HG03159 (cell line): ENCODE data around the gene NKX6-2.
"Not testable (repeated sequence)": the region's sequence is repeated elsewhere in the genome, so short reads cannot be mapped to it uniquely, and the experiment has no call there.

Source experiments
- ATAC-seq: cut with Tn5 transposase; IDR thresholded peaks from one replicate; pipeline ENCODE4 v1.9.1; 2021; ENCODE audit warnings: mild to moderate bottlenecking, moderate library complexity; ENCODE audit not compliant: unreplicated experiment

NKX6-2 gene

DNA sequence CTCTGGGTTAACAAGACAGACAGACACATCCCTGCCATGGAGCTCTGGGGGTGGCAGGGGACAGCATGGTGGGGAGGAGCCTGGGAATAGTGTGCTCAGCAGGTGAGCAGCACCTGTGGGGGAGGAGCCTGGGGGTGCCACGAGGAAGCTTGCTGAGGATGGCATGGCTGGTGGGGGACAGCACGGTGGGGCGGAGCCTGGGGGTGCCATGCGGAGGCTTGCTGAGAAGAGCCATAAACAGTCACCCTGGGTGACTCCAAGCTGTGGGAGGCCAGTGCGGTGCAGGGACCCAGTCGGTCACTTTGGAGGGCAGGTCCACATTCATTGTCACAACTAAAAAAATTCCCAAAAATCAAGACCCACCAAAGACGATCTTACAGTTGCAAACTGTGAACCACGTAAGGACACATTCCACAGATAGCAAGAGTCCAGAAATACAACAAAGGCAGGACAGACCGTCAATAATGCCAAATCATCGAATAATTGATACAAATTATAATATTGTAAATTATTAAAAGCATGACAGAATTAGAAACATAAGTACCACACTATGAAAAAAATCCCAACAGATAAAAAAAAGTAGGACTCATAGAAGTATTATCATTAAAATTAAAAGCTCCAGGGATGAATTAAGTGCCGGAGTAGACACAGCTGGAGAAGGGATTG is 24.4 kb downstream of the NKX6-2 start:
- no peak for ATAC-seq

DNA sequence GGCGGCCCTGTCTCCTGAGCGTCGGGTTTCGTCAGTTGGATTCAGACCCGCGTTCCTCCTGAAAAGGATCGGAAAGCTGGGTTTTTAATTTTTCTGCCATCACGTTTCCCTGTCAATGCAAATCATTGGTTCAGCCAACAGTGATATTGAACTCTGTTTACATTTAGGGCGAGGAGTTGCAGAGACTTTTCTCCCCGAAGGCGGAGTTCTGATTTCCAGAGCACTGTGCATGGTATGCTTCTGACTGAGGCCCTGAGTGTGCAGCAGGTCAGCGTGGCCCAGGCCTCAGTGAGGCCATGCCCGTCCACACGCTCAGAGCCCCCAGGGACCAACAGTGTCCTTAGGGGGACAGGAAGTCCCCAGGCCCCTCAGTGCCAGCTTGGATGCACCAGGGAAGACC is 27.1 kb downstream of the NKX6-2 start:
- ATAC-seq: no peak

DNA sequence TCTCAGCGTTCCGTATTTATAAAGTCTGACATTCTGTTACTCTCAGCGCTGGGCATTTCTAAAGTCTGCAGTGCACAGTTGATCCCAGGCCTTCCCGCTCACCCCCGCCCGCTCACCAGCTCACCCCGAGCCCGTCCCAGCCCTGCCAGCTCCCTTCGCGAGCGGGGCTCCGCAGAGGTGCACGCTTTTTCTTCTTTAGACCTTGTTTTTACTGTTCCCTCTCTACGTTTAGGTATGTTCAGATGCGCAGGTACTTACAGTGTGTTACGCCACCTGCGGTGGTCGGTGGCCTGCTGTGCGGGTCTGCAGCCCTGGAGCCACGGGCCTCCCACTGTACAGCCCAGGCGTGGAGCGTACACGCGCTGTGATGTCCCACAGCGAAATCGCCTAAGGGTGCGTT is 28.8 kb downstream of the NKX6-2 start:
- no peak for ATAC-seq

DNA sequence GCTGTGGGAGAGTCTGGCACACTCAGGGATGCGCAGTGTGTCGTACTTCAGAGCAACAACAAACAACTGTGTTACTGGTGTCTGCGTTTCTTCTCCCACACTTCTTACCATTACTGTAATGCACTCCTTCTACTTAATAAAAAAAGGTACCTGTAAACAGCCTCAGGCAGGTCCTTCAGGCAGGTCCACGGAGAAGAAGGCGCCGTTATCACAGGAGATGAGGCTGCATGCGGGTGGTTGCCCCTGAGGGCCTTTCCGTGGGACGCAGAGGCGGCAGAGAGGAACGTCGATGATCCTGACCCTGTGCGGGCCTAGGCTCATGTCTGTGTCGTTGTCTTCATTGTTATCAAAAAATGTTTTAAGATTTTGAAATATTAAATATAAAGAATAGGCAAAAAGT is 29.4 kb downstream of the NKX6-2 start:
- ATAC-seq: no peak

DNA sequence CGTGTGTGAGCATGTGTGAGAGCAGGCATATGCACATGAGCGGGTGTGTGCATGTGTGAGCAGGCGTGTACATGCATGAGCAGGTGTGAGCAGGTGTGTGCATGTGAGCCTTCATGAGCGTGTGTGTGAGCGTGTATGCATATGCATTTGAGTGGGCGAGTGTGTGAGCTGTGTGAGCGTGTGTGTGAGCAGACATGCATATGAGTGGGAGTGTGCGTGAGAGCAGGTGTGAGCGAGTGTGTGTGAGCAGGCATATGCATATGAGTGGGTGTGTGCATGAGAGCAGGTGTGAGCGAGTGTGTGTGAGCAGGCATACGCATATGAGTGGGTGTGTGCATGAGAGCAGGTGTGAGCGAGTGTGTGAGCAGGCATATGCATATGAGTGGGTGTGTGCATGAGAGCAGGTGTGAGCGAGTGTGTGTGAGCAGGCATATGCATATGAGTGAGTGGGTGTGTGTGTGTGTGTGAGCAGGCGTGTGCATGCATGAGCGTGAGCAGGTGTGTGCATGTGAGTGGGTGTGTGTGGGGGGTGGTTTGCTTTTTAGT is 30.7 kb downstream of the NKX6-2 start:
- ATAC-seq: no peak

DNA sequence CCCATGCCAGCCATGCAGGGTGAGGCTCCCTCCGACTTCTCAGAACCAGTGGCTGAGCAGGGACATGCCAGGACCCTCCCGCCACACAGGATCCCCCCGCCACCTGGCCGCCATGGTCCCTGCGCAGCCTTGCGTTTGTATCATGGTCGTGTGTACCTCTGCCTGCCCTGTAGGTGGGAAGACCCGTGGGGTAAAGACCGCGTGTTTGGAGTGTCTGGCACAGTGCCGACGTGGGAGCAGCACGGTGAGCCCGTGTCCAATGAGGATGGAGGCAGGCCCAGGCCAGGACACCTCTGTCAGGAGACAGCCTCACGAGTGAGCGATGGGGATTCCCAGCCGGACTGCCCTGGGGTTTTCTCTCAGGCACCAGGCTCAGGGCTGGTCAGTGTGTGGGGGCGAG is 31.9 kb downstream of the NKX6-2 start:
- no peak for ATAC-seq

DNA sequence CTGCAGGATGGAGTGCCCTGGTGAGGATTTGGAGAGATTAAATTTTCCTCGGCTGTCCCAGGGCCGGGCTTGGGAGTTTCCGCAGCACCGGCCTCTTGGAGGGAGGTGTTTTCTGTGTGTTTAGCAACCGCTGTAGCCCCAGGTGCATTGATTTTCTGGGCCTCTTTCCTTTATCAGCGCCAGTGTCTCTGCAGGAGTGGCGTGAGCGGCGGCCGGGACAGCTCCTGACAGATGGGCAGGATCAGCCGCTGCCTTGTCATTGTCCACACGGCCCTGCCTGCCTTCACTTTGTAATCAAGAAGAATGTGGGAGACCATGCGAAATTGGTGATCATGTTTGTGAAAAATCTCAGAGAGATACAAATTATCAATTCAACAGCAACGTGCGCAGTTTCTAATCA is 32.4 kb downstream of the NKX6-2 start:
- ATAC-seq: no peak

DNA sequence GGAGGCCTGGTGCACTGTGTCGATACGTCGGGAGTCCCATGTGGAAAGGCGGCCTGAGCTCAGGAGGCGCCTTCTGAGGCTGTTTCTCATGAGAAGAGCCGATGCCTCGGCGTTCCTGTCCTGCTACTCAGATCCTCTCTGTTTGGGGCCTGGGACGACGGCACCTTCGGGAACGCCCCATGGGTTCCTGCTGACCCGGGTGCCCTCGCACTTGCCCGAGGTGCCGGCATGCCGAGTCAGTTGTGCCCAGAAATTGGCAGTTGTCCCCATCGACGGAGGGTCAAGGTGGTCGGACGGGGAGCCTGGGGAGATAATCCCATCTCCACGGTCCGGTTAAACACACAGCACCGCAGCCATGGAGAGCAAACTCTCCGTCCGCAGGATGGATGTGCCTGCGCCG is 33.0 kb downstream of the NKX6-2 start:
- ATAC-seq: no peak

DNA sequence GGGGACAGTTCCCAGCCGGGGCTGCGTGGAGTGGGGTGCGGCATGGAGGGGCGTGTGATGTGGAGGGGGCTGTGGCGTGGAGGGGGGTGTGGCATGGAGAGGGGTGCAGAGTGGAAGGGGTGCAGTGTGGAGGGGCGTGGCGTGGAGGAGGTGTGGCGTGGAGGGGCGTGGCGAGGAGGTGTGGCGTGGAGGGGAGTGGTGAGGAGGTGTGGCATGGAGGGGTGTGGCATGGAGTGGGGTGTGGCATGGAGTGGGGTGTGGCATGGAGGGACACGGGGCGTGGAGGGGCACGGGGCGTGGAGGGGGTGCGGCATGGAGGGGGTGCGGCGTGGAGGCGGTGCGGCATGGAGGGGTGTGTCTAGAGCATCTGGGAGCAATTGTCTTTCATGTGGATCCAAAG is 33.6 kb downstream of the NKX6-2 start:
- ATAC-seq: no peak

DNA sequence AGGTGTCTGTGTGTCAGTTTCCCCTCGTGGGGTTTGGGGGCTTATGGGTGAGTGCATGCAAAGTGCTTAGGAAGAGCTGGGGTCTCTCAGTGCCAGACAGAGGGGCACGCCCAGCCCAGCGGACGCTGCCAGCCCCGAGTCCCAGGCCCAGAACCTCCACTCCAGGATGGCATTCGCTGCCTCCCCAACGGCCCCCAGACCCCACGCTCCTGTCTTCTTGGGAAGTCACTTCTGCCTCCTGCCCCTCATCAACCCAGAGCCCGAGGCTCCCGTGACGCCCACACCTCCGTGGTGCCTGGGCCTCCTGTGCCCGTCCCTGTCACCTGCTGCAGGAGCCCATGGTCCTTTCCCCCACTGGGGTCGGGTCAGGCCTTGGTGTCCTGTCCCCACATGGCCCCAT is 35.0 kb downstream of the NKX6-2 start:
- no peak for ATAC-seq

DNA sequence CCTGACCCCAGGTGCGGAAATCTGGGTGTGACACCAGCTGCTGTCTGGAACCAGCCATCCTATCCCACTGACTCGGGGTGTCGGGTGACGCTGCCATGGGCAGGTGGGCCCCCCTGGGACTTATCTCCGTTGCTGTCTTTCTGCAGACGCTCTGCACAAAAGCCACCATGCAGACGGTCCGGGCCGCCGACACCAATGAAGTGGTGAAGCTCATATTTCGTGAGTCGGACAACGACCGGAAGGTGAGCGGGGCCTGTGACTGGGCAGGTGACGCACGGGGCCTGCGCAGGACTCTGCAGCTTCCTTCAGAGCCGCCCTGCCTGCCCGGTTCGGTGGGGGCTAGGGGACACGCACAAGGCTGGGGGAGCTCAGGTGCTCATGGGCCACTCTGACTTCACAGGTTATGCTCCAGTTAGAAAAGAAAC is 36.6 kb downstream of the NKX6-2 start:
- no peak for ATAC-seq

DNA sequence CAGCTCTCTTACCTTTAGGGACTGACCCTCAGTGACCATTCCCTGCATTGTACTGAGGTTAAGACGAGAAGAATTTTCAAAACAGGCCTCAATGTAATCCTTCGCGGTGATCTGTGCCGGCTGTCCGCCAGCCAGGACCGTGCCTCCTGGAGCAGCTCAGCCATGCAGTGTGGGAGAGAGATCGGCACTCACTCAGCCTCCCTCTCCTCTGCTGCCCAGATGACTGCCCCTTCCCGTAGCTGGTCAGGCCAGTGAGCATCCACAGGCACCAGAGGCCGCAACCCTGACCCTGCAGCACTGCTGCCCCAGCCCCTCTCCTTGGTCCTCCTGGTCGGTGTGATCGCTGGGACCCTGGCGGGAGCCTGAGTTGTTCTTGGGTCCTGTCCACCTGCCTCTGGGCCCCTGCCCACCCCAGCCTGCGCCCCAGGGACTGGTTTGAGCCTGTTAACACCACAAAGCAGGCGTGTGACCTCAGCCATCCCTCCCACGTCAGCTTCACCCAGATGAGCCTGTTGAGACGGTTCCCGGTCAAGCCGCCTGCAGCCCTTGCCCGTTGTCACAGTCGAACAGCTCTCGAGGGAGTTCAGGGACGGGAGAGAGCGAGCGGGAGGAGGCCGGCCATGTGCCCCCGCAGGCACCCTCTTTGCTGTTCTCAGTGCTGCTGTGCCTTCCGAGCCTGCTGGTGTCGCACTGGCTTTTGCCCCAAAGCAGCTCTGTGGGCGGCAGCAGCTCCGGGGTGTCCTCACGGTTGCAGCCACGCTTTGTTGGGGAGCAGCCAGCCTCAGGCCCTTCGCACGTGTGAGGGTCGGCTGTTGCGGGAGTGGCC is 37.2 kb downstream of the NKX6-2 start:
- ATAC-seq: no peak

DNA sequence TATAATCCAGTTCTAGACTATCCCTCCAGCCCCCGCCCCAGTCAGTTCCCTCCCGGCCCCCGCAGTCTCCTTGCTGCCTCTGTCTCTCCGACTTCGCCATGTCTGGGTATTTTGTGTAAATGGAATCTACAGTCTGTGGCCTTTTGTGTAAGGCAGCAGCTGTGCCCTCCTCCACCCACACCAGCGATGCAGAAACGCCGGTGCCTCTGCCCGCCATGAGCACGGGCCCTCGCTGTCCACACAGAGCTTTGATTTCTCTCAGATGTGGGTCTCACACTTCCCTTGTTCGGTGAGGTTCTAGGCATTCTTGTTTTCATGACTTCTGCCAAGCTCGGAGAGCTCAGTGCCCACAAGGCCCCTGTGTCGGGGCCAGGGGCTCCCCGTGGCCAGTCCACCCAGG is 37.8 kb downstream of the NKX6-2 start:
- no peak for ATAC-seq

DNA sequence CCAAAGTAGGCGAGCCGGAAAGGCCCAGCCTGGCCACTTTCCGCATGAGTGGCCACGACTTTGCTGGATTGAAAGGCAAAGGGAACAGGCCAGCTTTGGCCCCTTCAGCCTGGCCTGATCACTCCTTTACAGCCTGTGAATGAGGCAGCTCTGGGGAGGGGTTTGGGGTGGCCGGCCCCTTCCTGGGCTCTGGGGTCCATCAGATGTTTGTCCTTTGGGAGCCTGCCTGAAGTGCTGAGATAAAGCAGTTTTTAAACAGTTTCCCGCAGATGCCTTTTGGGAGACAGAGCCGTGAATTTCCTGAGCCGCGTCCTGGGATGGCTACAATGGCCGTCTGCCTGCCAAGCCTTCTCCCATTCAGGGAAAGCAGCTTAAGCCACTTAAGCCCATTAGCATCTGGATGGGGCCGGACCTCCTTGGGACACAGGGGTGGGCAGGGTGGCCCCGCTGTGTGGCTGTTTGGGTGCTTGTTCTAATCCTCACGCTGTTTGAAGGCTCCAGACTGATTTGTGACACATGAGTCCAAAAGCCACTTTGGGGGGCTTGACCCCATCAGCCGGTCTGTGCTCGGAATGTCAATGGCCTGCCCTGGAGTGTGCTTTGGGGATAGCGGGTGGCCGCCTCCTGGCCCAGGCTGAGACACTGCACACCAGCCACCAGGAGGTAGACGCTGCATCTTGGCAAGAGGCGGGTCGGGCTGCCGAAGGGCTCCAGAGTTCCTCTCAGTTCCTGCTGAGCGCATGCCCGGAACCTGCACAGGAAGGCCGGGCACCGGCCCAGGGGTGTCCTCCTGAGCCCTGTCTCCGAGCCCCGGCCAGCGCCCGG is 38.9 kb downstream of the NKX6-2 start:
- no peak for ATAC-seq

DNA sequence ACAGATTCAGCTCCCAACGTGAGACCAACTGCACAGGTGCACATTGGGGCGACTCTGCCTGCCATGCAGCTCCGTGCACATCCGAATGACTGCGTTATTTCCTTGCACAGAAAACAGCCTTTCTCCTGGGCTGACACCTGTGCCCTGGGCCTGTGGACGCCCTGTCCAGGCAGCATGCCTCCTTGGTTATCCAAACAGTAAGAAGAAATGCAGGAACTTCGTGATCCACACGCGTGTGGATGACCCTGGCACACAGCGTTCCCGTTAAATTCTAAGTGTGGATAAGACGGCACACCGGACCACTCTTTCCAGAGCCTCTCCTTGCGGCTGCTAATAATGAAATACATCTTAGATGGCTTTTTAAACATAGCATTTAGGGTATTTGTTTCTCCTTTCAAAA is 39.6 kb downstream of the NKX6-2 start:
- ATAC-seq: no peak

DNA sequence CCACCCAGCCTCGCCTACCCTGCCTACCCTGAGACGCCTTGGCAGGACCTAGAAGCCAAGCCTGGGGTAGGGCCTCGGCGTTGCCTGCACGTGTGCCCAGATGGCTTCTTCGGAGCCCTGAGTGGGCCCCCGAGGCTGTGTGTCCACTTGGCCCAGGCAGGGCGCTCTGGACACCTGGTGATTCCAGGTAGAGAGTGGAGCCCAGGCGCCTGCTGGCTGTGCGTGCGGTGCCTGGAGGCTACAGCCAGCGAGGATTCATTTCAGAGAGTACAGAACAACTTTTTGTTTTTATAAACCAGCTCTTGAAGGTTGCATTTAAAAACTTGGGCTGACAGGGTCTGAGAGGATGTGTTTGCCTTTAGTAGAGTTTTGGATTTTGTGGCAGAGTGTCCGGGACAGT is 40.0 kb downstream of the NKX6-2 start:
- no peak for ATAC-seq

DNA sequence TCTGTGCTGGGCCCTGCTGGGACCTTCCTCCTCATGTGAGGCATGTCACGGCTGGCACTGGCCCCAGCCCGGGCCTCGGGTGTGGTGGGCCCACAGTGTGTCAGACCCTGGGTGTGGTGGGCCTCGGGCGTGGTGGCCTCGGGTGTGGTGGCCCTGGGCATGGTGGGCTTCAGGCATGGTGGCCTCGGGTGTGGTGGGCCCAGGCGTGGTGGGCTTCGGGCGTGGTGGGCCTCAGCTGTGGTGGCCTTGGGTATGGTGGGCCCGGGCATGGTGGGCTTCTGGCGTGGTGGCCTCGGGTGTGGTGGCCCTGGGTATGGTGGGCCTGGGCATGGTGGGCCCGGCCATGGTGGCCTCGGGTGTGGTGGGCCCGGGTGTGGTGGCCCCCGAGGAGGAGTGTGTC is 40.4 kb downstream of the NKX6-2 start:
- no peak for ATAC-seq

DNA sequence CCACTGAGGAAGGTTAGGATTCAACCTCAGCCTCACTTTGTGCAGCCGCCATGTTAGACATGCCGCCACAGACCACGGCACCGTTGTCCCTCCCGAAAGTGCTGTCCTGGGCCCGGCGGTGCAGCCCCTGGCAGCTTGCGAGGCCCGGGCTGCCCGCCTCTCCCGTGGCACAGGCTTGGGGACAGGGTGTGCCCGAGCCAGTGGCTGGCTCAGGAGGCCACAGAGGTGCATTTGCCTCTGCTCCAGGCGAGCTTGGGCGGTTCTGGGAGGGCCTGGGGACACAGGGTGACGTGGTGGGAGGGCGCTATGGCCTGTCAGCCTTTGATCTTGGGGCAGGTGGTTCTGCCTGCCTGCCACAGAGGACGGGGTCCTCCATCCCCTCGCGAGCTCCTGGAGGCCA is 41.1 kb downstream of the NKX6-2 start:
- no peak for ATAC-seq

DNA sequence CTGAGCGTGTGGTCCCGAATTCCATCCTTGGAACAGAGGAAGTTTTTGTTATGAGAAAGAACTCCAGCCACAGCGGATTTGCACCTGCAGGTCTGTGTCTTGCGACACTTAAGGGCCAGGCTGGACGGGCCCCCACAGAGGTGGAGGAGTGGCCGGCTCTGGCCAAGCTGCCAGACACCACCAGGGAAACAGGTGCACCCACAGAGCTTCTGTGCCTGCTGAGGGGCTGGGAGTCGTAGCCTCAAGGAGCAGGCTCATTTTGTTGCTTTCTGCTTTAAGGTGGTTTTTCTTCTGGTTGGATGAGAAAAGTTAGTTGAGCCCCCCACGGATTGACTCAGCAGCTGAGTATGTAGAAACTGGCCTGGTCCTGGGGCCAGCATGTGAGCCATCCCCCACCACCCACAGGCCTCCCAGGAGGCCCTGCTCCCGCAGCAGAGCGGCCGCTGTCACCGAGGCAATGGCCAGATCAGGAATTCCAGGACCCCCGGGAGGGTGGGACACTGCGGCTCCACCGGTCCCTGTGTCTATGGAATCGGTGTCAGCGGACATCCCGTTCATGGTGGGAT is 41.9 kb downstream of the NKX6-2 start:
- no peak for ATAC-seq

DNA sequence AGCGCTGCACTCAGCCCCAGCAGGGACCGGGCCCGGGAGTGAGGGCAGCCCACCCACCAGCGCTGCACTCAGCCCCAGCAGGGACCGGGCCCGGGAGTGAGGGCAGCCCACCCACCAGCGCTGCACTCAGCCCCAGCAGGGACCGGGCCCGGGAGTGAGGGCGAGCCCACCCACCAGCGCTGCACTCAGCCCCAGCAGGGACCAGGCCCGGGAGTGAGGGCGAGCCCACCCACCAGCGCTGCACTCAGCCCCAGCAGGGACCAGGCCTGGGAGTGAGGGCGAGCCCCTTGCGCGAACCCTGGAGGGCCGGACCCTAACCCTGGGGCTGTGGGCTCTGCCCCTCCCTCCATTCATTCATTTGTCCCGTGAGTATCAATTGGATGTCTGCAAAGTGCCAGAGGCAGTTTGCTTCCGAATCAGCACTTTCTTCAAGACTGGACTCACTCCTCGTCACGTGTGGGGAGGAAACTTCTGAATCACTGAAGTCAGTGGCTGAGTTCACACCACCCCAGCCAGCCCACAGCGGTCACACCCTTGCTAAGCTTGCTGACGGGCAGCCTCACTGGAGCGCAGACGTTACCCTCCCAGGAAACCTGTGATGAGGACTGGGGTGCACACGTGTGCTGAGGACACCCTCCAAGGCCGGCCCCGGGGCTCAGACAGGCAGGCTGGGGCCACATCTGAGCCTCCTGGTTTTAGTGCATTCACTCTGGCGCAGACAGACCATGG is 42.6 kb downstream of the NKX6-2 start:
- ATAC-seq: not testable (repeated sequence)

DNA sequence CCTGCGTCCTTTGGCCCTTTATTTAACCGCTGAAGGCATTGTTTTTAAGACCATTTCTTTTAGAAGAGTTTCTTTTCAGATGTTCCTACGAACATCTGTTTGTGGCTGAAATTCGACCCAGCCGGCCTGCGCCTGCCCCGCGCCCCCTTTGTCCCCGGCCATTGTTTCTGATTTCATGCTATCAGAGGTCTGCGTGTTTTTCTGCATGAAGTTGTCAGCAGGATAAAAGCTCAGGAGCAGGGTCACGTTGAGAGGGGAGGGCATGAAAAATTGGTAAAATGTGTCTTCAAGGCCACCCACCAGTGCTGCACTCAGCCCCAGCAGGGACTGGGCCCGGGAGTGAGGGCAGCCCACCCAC is 43.1 kb downstream of the NKX6-2 start:
- ATAC-seq: no peak
